ENCODE data around the gene FBLN2. TPM values are rescaled to one million over a fixed set of nuclear protein-coding genes. Genes with fewer than 3 reads are reported as not detected.

FBLN2 gene
- total RNA-seq, 1 experiment from 2014 or later = 7.4 TPM

GRCh38 chr3:13617097-13617738 is 68.3 kb downstream of the FBLN2 start:
- no peak for DNase-seq (ENCODE audit: low read depth in 1 of 2, low spot score in 2 of 2)
- Histone ChIP-seq H3K4me3 (no peak overlapping the region), H3K4me1 (replicated peaks) (no peaks in the 10 kb centered on the region), H3K27ac (no peak overlapping the region), H3K9me3 (replicated peaks) (no peaks in the 10 kb centered on the region), H3K27me3 (replicated peaks) (no peaks in the 10 kb centered on the region), H3K36me3 (no peaks in the 10 kb centered on the region)

- no peak for DNase-seq (ENCODE audit: low read depth in 1 of 2, low spot score in 2 of 2)
- Histone ChIP-seq H3K9me3 (replicated peaks) (no peaks in the 10 kb centered on the region), H3K27ac (no peak overlapping the region), H3K4me3 (no peak overlapping the region), H3K27me3 (replicated peaks) (no peaks in the 10 kb centered on the region), H3K36me3 (no peaks in the 10 kb centered on the region), H3K4me1 (replicated peaks) (no peaks in the 10 kb centered on the region)
Measured at GRCh38 chr3:13617981-13618380, 69.1 kb downstream of the FBLN2 start.

- Histone ChIP-seq H3K36me3 (no peaks in the 10 kb centered on the region), H3K27me3 (replicated peaks) (no peaks in the 10 kb centered on the region), H3K9me3 (replicated peaks) (no peaks in the 10 kb centered on the region), H3K4me1 (replicated peaks) (no peaks in the 10 kb centered on the region), H3K4me3 (no peak overlapping the region), H3K27ac (no peak overlapping the region)
- DNase-seq (ENCODE audit: low read depth in 1 of 2, low spot score in 2 of 2) = no peak
Measured at GRCh38 chr3:13618836-13619235, 69.9 kb downstream of the FBLN2 start.

GRCh38 chr3:13619661-13620230 is 70.8 kb downstream of the FBLN2 start:
- Histone ChIP-seq H3K9me3 (replicated peaks) (no peaks in the 10 kb centered on the region), H3K36me3 (no peaks in the 10 kb centered on the region), H3K27me3 (replicated peaks) (no peaks in the 10 kb centered on the region), H3K4me1 (replicated peaks) (no peaks in the 10 kb centered on the region), H3K4me3 (no peak overlapping the region), H3K27ac (no peak overlapping the region)
- no peak for DNase-seq (ENCODE audit: low read depth in 1 of 2, low spot score in 2 of 2)

- DNase-seq (ENCODE audit: low read depth in 1 of 2, low spot score in 2 of 2) = no peak
- H3K9me3 ChIP-seq (replicated peaks) = no peaks in the 10 kb centered on the region
- H3K27ac ChIP-seq = no peak overlapping the region
- H3K27me3 ChIP-seq (replicated peaks) = no peaks in the 10 kb centered on the region
- no peak overlapping the region for H3K4me3 ChIP-seq
- no peaks in the 10 kb centered on the region for H3K36me3 ChIP-seq
- no peaks in the 10 kb centered on the region for H3K4me1 ChIP-seq (replicated peaks)
Measured at GRCh38 chr3:13620281-13620680, 71.4 kb downstream of the FBLN2 start.

- Histone ChIP-seq H3K9me3 (replicated peaks) (no peaks in the 10 kb centered on the region), H3K36me3 (no peaks in the 10 kb centered on the region), H3K4me3 (no peak overlapping the region), H3K27ac (no peak overlapping the region), H3K4me1 (replicated peaks) (no peaks in the 10 kb centered on the region), H3K27me3 (replicated peaks) (no peaks in the 10 kb centered on the region)
- no peak for DNase-seq (ENCODE audit: low read depth in 1 of 2, low spot score in 2 of 2)
Measured at GRCh38 chr3:13620776-13621365, 71.9 kb downstream of the FBLN2 start.

GRCh38 chr3:13621381-13622221 is 72.7 kb downstream of the FBLN2 start:
- no peaks in the 10 kb centered on the region for H3K36me3 ChIP-seq
- no peaks in the 10 kb centered on the region for H3K9me3 ChIP-seq (replicated peaks)
- DNase-seq (ENCODE audit: low read depth in 1 of 2, low spot score in 2 of 2) = no peak
- H3K27me3 ChIP-seq (replicated peaks) = no peaks in the 10 kb centered on the region
- H3K4me3 ChIP-seq = no peak overlapping the region
- no peaks in the 10 kb centered on the region for H3K4me1 ChIP-seq (replicated peaks)
- no peak overlapping the region for H3K27ac ChIP-seq

GRCh38 chr3:13622356-13622755 is 73.4 kb downstream of the FBLN2 start:
- no peaks in the 10 kb centered on the region for H3K4me1 ChIP-seq (replicated peaks)
- no peaks in the 10 kb centered on the region for H3K36me3 ChIP-seq
- no peak for DNase-seq (ENCODE audit: low read depth in 1 of 2, low spot score in 2 of 2)
- H3K27ac ChIP-seq = no peak overlapping the region
- no peak overlapping the region for H3K4me3 ChIP-seq
- H3K9me3 ChIP-seq (replicated peaks) = no peaks in the 10 kb centered on the region
- H3K27me3 ChIP-seq (replicated peaks) = no peaks in the 10 kb centered on the region

- Histone ChIP-seq H3K27ac (no peak overlapping the region), H3K27me3 (replicated peaks) (no peaks in the 10 kb centered on the region), H3K4me3 (no peak overlapping the region), H3K36me3 (no peaks in the 10 kb centered on the region), H3K9me3 (replicated peaks) (no peaks in the 10 kb centered on the region), H3K4me1 (replicated peaks) (no peaks in the 10 kb centered on the region)
- no peak for DNase-seq (ENCODE audit: low read depth in 1 of 2, low spot score in 2 of 2)
Measured at GRCh38 chr3:13623101-13623654, 74.3 kb downstream of the FBLN2 start.

- Histone ChIP-seq H3K4me3 (no peak overlapping the region), H3K4me1 (replicated peaks) (no peaks in the 10 kb centered on the region), H3K9me3 (replicated peaks) (no peaks in the 10 kb centered on the region), H3K27ac (no peak overlapping the region), H3K27me3 (replicated peaks) (no peaks in the 10 kb centered on the region), H3K36me3 (no peaks in the 10 kb centered on the region)
- DNase-seq (ENCODE audit: low read depth in 1 of 2, low spot score in 2 of 2) = no peak
Measured at GRCh38 chr3:13624021-13624420, 75.1 kb downstream of the FBLN2 start.

GRCh38 chr3:13624671-13625125 is 75.8 kb downstream of the FBLN2 start:
- Histone ChIP-seq H3K9me3 (replicated peaks) (no peaks in the 10 kb centered on the region), H3K36me3 (no peaks in the 10 kb centered on the region), H3K27ac (no peak overlapping the region), H3K27me3 (replicated peaks) (no peaks in the 10 kb centered on the region), H3K4me3 (no peak overlapping the region), H3K4me1 (replicated peaks) (no peaks in the 10 kb centered on the region)
- DNase-seq (ENCODE audit: low read depth in 1 of 2, low spot score in 2 of 2) = no peak

GRCh38 chr3:13626396-13626795 is 77.5 kb downstream of the FBLN2 start:
- no peaks in the 10 kb centered on the region for H3K36me3 ChIP-seq
- no peaks in the 10 kb centered on the region for H3K27me3 ChIP-seq (replicated peaks)
- H3K4me3 ChIP-seq = no peak overlapping the region
- DNase-seq (ENCODE audit: low read depth in 1 of 2, low spot score in 2 of 2) = no peak
- no peak overlapping the region for H3K27ac ChIP-seq
- H3K9me3 ChIP-seq (replicated peaks) = no peaks in the 10 kb centered on the region
- H3K4me1 ChIP-seq (replicated peaks) = no peaks in the 10 kb centered on the region

- H3K9me3 ChIP-seq (replicated peaks) = no peaks in the 10 kb centered on the region
- no peak overlapping the region for H3K4me3 ChIP-seq
- no peak for DNase-seq (ENCODE audit: low read depth in 1 of 2, low spot score in 2 of 2)
- no peak overlapping the region for H3K27ac ChIP-seq
- no peaks in the 10 kb centered on the region for H3K36me3 ChIP-seq
- H3K27me3 ChIP-seq (replicated peaks) = no peaks in the 10 kb centered on the region
- no peaks in the 10 kb centered on the region for H3K4me1 ChIP-seq (replicated peaks)
Measured at GRCh38 chr3:13626915-13627460, 78.1 kb downstream of the FBLN2 start.
